ENCODE data around the gene TAAR1. TPM values are rescaled to one million over a fixed set of nuclear protein-coding genes. Genes with fewer than 3 reads are reported as not detected.

The TAAR1 gene
- total and polyA plus RNA-seq, 10 of the 15 experiments (the other 5 are each of a cell fraction or from before 2014, with no cell fraction given): not detected

DNA sequence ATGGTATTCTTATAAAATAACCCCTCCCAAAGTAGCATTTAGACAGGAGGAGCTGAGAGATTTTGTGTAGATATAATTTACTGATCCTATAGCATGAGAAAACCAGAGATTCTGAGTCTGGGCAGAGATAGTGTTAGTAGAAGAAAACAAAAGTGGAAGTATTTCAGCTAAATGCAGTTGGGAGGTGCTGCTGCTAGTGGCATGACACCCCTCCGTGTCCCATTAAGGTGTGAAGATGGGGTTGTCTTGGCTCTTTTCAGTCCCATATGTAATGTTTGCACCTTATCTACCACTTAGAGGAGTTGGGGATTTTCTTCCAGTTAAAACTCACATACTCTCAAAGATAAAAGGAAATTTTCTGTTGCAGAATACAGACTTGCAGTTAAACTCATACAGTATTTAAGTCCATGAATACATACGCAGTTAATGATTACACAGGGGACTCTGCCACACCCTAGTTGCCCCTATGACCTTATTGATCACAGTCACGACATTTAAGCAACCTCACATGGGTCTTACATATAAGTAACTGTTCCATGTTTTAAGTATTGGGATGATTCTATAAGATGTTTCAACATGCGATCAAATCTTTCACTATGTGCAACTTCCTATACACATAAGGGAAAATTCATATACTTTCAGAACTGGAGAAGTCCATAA, 46.4 kb downstream of the TAAR1 start (continued):
- TF ChIP-seq, protein P1, sequence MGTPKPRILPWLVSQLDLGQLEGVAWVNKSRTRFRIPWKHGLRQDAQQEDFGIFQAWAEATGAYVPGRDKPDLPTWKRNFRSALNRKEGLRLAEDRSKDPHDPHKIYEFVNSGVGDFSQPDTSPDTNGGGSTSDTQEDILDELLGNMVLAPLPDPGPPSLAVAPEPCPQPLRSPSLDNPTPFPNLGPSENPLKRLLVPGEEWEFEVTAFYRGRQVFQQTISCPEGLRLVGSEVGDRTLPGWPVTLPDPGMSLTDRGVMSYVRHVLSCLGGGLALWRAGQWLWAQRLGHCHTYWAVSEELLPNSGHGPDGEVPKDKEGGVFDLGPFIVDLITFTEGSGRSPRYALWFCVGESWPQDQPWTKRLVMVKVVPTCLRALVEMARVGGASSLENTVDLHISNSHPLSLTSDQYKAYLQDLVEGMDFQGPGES (IDR thresholded peaks at IDR 0.05): no peak
- TF ChIP-seq ZZZ3 (IDR thresholded peaks at IDR 0.05; ENCODE audit: control insufficient read depth, insufficient read length, low read depth): no peak
- TF ChIP-seq ETV6 (conservative IDR thresholded peaks at IDR 0.05 in 1 of 2, IDR thresholded peaks at IDR 0.05 in 1 of 2; ENCODE audit: borderline replicate concordance in 1 of 2, low read depth in 1 of 2): no peak
- TF ChIP-seq MEF2B (IDR thresholded peaks at IDR 0.05; ENCODE audit: partially characterized antibody, poor library complexity, severe bottlenecking): no peak

DNA sequence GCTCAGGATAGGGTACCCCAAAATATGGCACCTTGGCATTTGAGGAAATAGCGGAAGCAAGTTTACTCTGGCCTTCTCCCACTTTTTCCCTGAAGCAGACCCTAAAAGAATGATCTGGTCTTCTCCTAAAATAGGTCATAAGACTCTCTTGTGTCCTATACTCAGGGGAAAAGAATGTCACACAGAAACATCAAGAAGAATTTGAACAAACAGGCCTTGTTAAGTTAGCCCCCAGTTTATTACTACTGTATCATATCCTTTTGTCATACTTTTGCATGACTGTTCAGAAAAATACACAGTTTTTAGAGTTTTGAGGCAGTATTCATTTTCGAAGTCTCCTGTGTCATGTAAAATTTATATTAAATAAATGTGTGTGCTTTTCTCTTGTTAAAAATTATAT, 47.4 kb downstream of the TAAR1 start:
- Histone ChIP-seq H3K27me3 (replicated peaks in 1 of 2; ENCODE audit: control insufficient read depth in 2 of 2, insufficient read depth in 2 of 2, low read length in 1 of 2) (no peaks in the 10 kb centered on the region), H4K20me1 (ENCODE audit: control insufficient read depth, insufficient read depth) (no peaks in the 10 kb centered on the region), H3K79me2 (ENCODE audit: control insufficient read depth, insufficient read depth, low read length) (no peaks in the 10 kb centered on the region), H3K9me3 (replicated peaks; ENCODE audit: control insufficient read depth, insufficient read depth, low read length) (no peaks in the 10 kb centered on the region), H3K27ac (ENCODE audit: control insufficient read depth, insufficient read depth) (no peak overlapping the region), H3K36me3 (ENCODE audit: control insufficient read depth in 2 of 2, insufficient read depth in 2 of 2, low read length in 1 of 2) (no peaks in the 10 kb centered on the region), H3K9ac (ENCODE audit: control insufficient read depth, insufficient read depth, low read length) (no peak overlapping the region), H2AFZ (ENCODE audit: control insufficient read depth, low read depth, low read length) (no peak overlapping the region), H3K4me3 (no peak overlapping the region), H3K4me1 (ENCODE audit: control insufficient read depth, insufficient read depth, low read length) (no peaks in the 10 kb centered on the region), H3K4me2 (ENCODE audit: control insufficient read depth, insufficient read depth) (no peak overlapping the region)
- 27% methylated on average over 2 of the region's 2 CpGs for WGBS (ENCODE audit: insufficient coverage, insufficient replicate concordance, low lambda C conversion rate, missing lambda C conversion rate)
- no TSS peak for BruUV-seq (replicated peaks)
- in situ Hi-C loops (cut with MboI) (no loop called here), intact Hi-C loops (cut with micrococcal nuclease; ENCODE audit: unreplicated experiment) (no loop called here)
- ATAC-seq (no peak), DNase-seq (ENCODE audit: low read depth, low spot score) (no peak), FAIRE-seq (no peak)
- ChIA-PET POLR2A (no interaction called here), RAD21 (ENCODE audit: unreplicated experiment) (no interaction called here), SMC1A (ENCODE audit: uncharacterized antibody, unreplicated experiment) (no interaction called here), CTCF (no interaction called here)
- TF ChIP-seq NR2C2 (IDR thresholded peaks at IDR 0.05; ENCODE audit: borderline replicate concordance, control insufficient read depth, insufficient read length, low read depth) (no peak), KAT2A (conservative IDR thresholded peaks at IDR 0.05; ENCODE audit: control insufficient read depth, low read depth, low read length) (no peak), ZBED1 (IDR thresholded peaks at IDR 0.05; ENCODE audit: borderline replicate concordance) (no peak), POLR2AphosphoS5 (IDR thresholded peaks at IDR 0.05; ENCODE audit: low read length) (no peak), SUZ12 (IDR thresholded peaks at IDR 0.05; ENCODE audit: unreplicated experiment) (no peak), ZSCAN29 (IDR thresholded peaks at IDR 0.05) (no peak), PML (IDR thresholded peaks at IDR 0.05; ENCODE audit: low read length) (no peak), RB1 (IDR thresholded peaks at IDR 0.05; ENCODE audit: borderline replicate concordance) (no peak)
- TF ChIP-seq, protein P2, sequence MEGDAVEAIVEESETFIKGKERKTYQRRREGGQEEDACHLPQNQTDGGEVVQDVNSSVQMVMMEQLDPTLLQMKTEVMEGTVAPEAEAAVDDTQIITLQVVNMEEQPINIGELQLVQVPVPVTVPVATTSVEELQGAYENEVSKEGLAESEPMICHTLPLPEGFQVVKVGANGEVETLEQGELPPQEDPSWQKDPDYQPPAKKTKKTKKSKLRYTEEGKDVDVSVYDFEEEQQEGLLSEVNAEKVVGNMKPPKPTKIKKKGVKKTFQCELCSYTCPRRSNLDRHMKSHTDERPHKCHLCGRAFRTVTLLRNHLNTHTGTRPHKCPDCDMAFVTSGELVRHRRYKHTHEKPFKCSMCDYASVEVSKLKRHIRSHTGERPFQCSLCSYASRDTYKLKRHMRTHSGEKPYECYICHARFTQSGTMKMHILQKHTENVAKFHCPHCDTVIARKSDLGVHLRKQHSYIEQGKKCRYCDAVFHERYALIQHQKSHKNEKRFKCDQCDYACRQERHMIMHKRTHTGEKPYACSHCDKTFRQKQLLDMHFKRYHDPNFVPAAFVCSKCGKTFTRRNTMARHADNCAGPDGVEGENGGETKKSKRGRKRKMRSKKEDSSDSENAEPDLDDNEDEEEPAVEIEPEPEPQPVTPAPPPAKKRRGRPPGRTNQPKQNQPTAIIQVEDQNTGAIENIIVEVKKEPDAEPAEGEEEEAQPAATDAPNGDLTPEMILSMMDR (IDR thresholded peaks at IDR 0.05 in 2 of 3, conservative IDR thresholded peaks at IDR 0.05 in 1 of 3; ENCODE audit: control insufficient read depth in 2 of 3, extremely low read depth in 1 of 3, insufficient read depth in 1 of 3, low read depth in 3 of 3, low read length in 3 of 3): no peak
- TF ChIP-seq, protein P3, sequence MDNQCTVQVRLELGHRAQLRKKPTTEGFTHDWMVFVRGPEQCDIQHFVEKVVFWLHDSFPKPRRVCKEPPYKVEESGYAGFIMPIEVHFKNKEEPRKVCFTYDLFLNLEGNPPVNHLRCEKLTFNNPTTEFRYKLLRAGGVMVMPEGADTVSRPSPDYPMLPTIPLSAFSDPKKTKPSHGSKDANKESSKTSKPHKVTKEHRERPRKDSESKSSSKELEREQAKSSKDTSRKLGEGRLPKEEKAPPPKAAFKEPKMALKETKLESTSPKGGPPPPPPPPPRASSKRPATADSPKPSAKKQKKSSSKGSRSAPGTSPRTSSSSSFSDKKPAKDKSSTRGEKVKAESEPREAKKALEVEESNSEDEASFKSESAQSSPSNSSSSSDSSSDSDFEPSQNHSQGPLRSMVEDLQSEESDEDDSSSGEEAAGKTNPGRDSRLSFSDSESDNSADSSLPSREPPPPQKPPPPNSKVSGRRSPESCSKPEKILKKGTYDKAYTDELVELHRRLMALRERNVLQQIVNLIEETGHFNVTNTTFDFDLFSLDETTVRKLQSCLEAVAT (IDR thresholded peaks at IDR 0.05): no peak
- TF ChIP-seq, protein P4, sequence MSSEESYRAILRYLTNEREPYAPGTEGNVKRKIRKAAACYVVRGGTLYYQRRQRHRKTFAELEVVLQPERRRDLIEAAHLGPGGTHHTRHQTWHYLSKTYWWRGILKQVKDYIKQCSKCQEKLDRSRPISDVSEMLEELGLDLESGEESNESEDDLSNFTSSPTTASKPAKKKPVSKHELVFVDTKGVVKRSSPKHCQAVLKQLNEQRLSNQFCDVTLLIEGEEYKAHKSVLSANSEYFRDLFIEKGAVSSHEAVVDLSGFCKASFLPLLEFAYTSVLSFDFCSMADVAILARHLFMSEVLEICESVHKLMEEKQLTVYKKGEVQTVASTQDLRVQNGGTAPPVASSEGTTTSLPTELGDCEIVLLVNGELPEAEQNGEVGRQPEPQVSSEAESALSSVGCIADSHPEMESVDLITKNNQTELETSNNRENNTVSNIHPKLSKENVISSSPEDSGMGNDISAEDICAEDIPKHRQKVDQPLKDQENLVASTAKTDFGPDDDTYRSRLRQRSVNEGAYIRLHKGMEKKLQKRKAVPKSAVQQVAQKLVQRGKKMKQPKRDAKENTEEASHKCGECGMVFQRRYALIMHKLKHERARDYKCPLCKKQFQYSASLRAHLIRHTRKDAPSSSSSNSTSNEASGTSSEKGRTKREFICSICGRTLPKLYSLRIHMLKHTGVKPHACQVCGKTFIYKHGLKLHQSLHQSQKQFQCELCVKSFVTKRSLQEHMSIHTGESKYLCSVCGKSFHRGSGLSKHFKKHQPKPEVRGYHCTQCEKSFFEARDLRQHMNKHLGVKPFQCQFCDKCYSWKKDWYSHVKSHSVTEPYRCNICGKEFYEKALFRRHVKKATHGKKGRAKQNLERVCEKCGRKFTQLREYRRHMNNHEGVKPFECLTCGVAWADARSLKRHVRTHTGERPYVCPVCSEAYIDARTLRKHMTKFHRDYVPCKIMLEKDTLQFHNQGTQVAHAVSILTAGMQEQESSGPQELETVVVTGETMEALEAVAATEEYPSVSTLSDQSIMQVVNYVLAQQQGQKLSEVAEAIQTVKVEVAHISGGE (CRISPR knock-in tag; IDR thresholded peaks at IDR 0.05): no peak
